Measurements from ENCODE around the gene UBA7. TPM values are rescaled to one million over a fixed set of nuclear protein-coding genes. Genes with fewer than 3 reads are reported as not detected.

The UBA7 gene
- total RNA-seq, 1 experiment from 2014 or later = 0.85 TPM

DNA sequence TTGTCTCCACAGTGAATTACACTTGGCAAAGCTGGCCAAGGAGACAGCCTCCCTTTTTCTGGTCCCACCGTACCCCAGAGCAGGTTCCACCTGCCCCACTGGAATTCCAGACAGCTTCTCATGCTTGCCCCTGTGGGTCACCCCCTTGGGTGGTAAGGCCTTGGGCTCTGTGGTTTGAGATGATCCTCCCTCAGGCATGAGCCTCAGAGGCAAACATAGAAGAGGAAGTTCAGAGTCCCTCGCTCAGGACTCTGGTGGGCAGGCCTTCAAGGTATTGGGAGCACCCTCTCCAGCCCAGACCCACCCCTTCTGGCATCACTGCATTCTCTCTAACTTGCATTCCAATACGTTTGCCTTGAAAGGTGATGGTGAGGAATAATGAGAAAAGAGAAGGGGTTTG, 17.6 kb upstream of the UBA7 start:
- Mint-ChIP-seq H3K9me3 (no peaks in the 10 kb centered on the region), H3K27ac (no peak overlapping the region), H3K4me3 (no peak overlapping the region), H3K36me3 (ENCODE audit: insufficient read depth in 1 of 3, low read depth in 3 of 3) (peaks cover 19 to 68% (median 46%) of the 10 kb centered on the region in 3 experiments; a peak in 6 of 7 replicates), H3K27me3 (ENCODE audit: low read depth) (no peaks in the 10 kb centered on the region), H3K4me1 (no peaks in the 10 kb centered on the region)
- Histone ChIP-seq H3K23ac (ENCODE audit: insufficient read length, low read depth, low read length) (no peak overlapping the region), H2BK20ac (ENCODE audit: low read depth, low read length, poor library complexity, severe bottlenecking) (no peak overlapping the region), H2BK12ac (ENCODE audit: insufficient read length, low read depth, low read length) (no peak overlapping the region), H2BK15ac (ENCODE audit: low read depth, low read length) (no peak overlapping the region), H2AK5ac (ENCODE audit: insufficient read length, low read length) (no peak overlapping the region), H3K4me1 (ENCODE audit: insufficient read depth, low read length) (no peaks in the 10 kb centered on the region), H3K27me3 (ENCODE audit: insufficient read depth, low read length) (no peaks in the 10 kb centered on the region), H3K27ac (ENCODE audit: insufficient read length, low read depth, low read length) (no peak overlapping the region), H2AFZ (ENCODE audit: low read length) (no peak overlapping the region), H4K20me1 (ENCODE audit: control insufficient read depth, insufficient read depth, insufficient read length) (no peaks in the 10 kb centered on the region), H4K5ac (ENCODE audit: insufficient read length, low read depth, low read length) (no peak overlapping the region), H3K56ac (ENCODE audit: insufficient read length, low read depth, low read length) (no peak overlapping the region), H4K91ac (ENCODE audit: insufficient read length, low read depth, low read length) (no peak overlapping the region), H3K4me2 (ENCODE audit: insufficient read depth, insufficient read length, low read length) (no peak overlapping the region), H3K79me2 (ENCODE audit: insufficient read depth, low read length) (no peaks in the 10 kb centered on the region), H2BK5ac (ENCODE audit: insufficient read length, low read length) (no peak overlapping the region), H3K18ac (ENCODE audit: insufficient read length, low read depth, low read length) (no peak overlapping the region), H3K4ac (ENCODE audit: low read depth, low read length) (no peak overlapping the region), H3K23me2 (ENCODE audit: insufficient read length, low read depth, low read length, poor library complexity, severe bottlenecking) (no peaks in the 10 kb centered on the region), H3T11ph (ENCODE audit: low read length) (no peak overlapping the region), H4K8ac (replicated peaks; ENCODE audit: insufficient read length, low read depth, low read length) (no peak overlapping the region), H3K9ac (ENCODE audit: extremely low read depth, insufficient read length, low read length) (no peak overlapping the region), H3K14ac (ENCODE audit: insufficient read depth, low read length) (no peak overlapping the region), H3K79me1 (ENCODE audit: insufficient read depth, low read depth, low read length, poor library complexity, severe bottlenecking) (no peaks in the 10 kb centered on the region), H3K9me3 (ENCODE audit: control insufficient read depth, low read depth, low read length) (no peaks in the 10 kb centered on the region), H2BK120ac (ENCODE audit: low read depth, low read length, poor library complexity, severe bottlenecking) (no peak overlapping the region)
- WGBS (ENCODE audit: extremely low coverage, insufficient read length, low lambda C conversion rate) = no CpG with 5 or more reads among the region's 3 CpGs
- TF ChIP-seq, protein P1, sequence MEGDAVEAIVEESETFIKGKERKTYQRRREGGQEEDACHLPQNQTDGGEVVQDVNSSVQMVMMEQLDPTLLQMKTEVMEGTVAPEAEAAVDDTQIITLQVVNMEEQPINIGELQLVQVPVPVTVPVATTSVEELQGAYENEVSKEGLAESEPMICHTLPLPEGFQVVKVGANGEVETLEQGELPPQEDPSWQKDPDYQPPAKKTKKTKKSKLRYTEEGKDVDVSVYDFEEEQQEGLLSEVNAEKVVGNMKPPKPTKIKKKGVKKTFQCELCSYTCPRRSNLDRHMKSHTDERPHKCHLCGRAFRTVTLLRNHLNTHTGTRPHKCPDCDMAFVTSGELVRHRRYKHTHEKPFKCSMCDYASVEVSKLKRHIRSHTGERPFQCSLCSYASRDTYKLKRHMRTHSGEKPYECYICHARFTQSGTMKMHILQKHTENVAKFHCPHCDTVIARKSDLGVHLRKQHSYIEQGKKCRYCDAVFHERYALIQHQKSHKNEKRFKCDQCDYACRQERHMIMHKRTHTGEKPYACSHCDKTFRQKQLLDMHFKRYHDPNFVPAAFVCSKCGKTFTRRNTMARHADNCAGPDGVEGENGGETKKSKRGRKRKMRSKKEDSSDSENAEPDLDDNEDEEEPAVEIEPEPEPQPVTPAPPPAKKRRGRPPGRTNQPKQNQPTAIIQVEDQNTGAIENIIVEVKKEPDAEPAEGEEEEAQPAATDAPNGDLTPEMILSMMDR (conservative IDR thresholded peaks at IDR 0.05) = no peak
- no peak for DNase-seq

Measured in H9 (cell line).